GM18868 (cell line): ENCODE data around the gene CST7.

ENCODE experiments used
- ATAC-seq: cut with Tn5 transposase; IDR thresholded peaks from one replicate; pipeline ENCODE4 v1.9.1; 2021; ENCODE audit warnings: mild to moderate bottlenecking, moderate library complexity; ENCODE audit not compliant: unreplicated experiment

CST7 gene

GRCh38 chr20:24950128-24950835 lies 1.2 kb downstream of the CST7 start:
- ATAC-seq: no peak

- ATAC-seq: no peak
Measured at GRCh38 chr20:24950836-24951525, 1.9 kb downstream of the CST7 start.

GRCh38 chr20:24951536-24952083 lies 2.5 kb downstream of the CST7 start:
- no peak for ATAC-seq

GRCh38 chr20:24952376-24953208 lies 3.5 kb downstream of the CST7 start:
- ATAC-seq: no peak

GRCh38 chr20:24953209-24953575 lies 4.1 kb downstream of the CST7 start:
- ATAC-seq: no peak

GRCh38 chr20:24953621-24954133 lies 4.6 kb downstream of the CST7 start:
- ATAC-seq: no peak

- no peak for ATAC-seq
Measured at GRCh38 chr20:24954151-24954550, 5.1 kb downstream of the CST7 start.

GRCh38 chr20:24954566-24954965 lies 5.5 kb downstream of the CST7 start:
- ATAC-seq: no peak

- peak; percentile 88 for ATAC-seq
Measured at GRCh38 chr20:24955045-24955444, 6.0 kb downstream of the CST7 start.

GRCh38 chr20:24956001-24956841 lies 7.2 kb downstream of the CST7 start:
- no peak for ATAC-seq

GRCh38 chr20:24957326-24958016 lies 8.4 kb downstream of the CST7 start:
- no peak for ATAC-seq

GRCh38 chr20:24958506-24959385 lies 9.7 kb downstream of the CST7 start:
- no peak for ATAC-seq

- no peak for ATAC-seq
Measured at GRCh38 chr20:24959591-24960301, 10.7 kb downstream of the CST7 start.

- no peak for ATAC-seq
Measured at GRCh38 chr20:24960302-24960801, 11.3 kb downstream of the CST7 start.

GRCh38 chr20:24960861-24961260 lies 11.8 kb downstream of the CST7 start:
- no peak for ATAC-seq

GRCh38 chr20:24961384-24962181 lies 12.5 kb downstream of the CST7 start:
- ATAC-seq: no peak

GRCh38 chr20:24962182-24962492 lies 13.1 kb downstream of the CST7 start:
- ATAC-seq: no peak
